Common myeloid progenitor, CD34-positive (primary cell): ENCODE data around the gene EIF2S1.
A peak's percentile ranks its signal among the peaks of the same experiment; 100 is the strongest.

Experiments
- CTCF ChIA-PET: fragments of 350-600 bp; sonication (Branson Sonifier 250); formaldehyde crosslinking; loops from one replicate; lab custom pipeline; 2021; ENCODE audit warnings: antibody characterized with exemption; lab: Charles Lee
- POLR2A ChIA-PET: fragments of 350-600 bp; sonication (Branson Sonifier 250); formaldehyde crosslinking; loops from one replicate; lab custom pipeline; 2021; ENCODE audit warnings: antibody characterized with exemption; lab: Charles Lee
- DNase-seq, 3 donors: peaks; one replicate each; pipeline versions ENCODE4 v3.0.0 to v3.0.0-alpha.2; 2013
- H3K27ac ChIP-seq, 2 experiments: 1 replicate in 1 of 2; 2 replicates in 1 of 2; pipeline ENCODE4 v1.7.0; 2013; ENCODE audit warnings: inconsistent platforms in 2 of 2, low read length in 2 of 2, mild to moderate bottlenecking in 2 of 2, low read depth in 1 of 2, moderate library complexity in 1 of 2; ENCODE audit not compliant: severe bottlenecking in 2 of 2, insufficient read depth in 1 of 2, poor library complexity in 1 of 2
- H3K27me3 ChIP-seq, 5 experiments: replicated peaks in 2 of 5; 1 replicate in 3 of 5; 2 replicates in 2 of 5; pipeline versions ENCODE4 v1.6.1 to v1.7.0; 2013; ENCODE audit warnings: low read length in 4 of 5, mild to moderate bottlenecking in 2 of 5, moderate library complexity in 2 of 5, inconsistent platforms in 1 of 5; ENCODE audit not compliant: insufficient read depth in 5 of 5, control insufficient read depth in 4 of 5
- H3K36me3 ChIP-seq, 4 experiments: 1 replicate in 2 of 4; 2 replicates in 2 of 4; pipeline versions ENCODE4 v1.6.1 to v1.7.0; 2013; ENCODE audit warnings: low read length in 3 of 4, control low read depth in 1 of 4, mild to moderate bottlenecking in 1 of 4; ENCODE audit not compliant: control insufficient read depth in 4 of 4, insufficient read depth in 4 of 4
- H3K4me1 ChIP-seq, 4 experiments: 1 replicate in 3 of 4; 2 replicates in 1 of 4; pipeline versions ENCODE4 v1.6.1 to v1.7.1; 2013; ENCODE audit warnings: low read length in 3 of 4, mild to moderate bottlenecking in 3 of 4, control low read depth in 1 of 4, inconsistent platforms in 1 of 4, moderate library complexity in 1 of 4; ENCODE audit not compliant: control insufficient read depth in 4 of 4, insufficient read depth in 4 of 4; ENCODE audit errors: control extremely low read depth in 1 of 4
- H3K4me3 ChIP-seq, 7 experiments: 1 replicate in 4 of 7; 2 replicates in 3 of 7; pipeline versions ENCODE4 v1.5.1 to v1.7.0; 2013; ENCODE audit warnings: mild to moderate bottlenecking in 7 of 7, low read length in 6 of 7, moderate library complexity in 6 of 7, inconsistent platforms in 2 of 7, low read depth in 2 of 7, control low read depth in 1 of 7; ENCODE audit not compliant: insufficient read depth in 4 of 7, control insufficient read depth in 1 of 7; ENCODE audit errors: extremely low read depth in 1 of 7
- H3K9me3 ChIP-seq, 5 experiments: 1 replicate in 4 of 5; 2 replicates in 1 of 5; pipeline versions ENCODE4 v1.6.1 to v1.7.1; 2013; ENCODE audit warnings: low read length in 4 of 5, mild to moderate bottlenecking in 2 of 5, inconsistent platforms in 1 of 5, low read depth in 1 of 5, moderate library complexity in 1 of 5; ENCODE audit not compliant: control insufficient read depth in 4 of 5, insufficient read depth in 2 of 5; ENCODE audit errors: control extremely low read depth in 1 of 5
- WGBS: methylation state at CpG from one replicate; pipeline ENCODE4 v1.1.5; 2013; ENCODE audit not compliant: insufficient coverage; 5-methylcytosine and 5-hydroxymethylcytosine counted together

EIF2S1 gene

DNA sequence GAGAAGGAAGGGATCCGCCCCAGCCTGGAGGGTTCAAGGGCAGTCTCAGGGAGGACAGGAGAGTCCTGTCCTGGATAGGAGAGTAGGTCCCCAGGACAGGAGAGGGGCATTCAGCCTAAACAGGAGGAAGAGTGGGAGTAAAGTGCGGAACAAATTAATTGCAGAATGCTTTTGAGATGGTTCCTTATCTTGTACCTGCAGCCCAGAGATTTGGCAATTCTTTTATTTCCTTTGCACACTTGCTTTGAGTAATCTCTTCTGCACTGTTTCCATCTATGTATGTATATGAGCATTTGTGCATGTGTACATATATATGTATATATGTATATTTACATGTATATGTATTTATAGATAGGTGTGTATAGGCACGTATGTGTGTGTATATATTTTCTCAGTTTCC lies 29.1 kb downstream of the EIF2S1 start:
- no peaks in the 10 kb centered on the region for H3K27me3 ChIP-seq
- ChIA-PET CTCF (no interaction called here), POLR2A (interaction anchor here (0.7 kb wide), 1 partner anchor 11 kb away, joined by 4 read pairs; no protein-coding TSS in a partner anchor)
- no peak overlapping the region for H3K27ac ChIP-seq
- H3K36me3 ChIP-seq = peaks cover 7 to 31% (median 15%) of the 10 kb centered on the region in 4 experiments
- no peaks in the 10 kb centered on the region for H3K9me3 ChIP-seq
- WGBS = no CpG with 5 or more reads among the region's 3 CpGs
- H3K4me1 ChIP-seq = peaks cover 10 to 32% (median 20%) of the 10 kb centered on the region in 4 experiments
- H3K4me3 ChIP-seq = no peak overlapping the region
- peak; percentile 41 to 79 (median 61) for DNase-seq

DNA sequence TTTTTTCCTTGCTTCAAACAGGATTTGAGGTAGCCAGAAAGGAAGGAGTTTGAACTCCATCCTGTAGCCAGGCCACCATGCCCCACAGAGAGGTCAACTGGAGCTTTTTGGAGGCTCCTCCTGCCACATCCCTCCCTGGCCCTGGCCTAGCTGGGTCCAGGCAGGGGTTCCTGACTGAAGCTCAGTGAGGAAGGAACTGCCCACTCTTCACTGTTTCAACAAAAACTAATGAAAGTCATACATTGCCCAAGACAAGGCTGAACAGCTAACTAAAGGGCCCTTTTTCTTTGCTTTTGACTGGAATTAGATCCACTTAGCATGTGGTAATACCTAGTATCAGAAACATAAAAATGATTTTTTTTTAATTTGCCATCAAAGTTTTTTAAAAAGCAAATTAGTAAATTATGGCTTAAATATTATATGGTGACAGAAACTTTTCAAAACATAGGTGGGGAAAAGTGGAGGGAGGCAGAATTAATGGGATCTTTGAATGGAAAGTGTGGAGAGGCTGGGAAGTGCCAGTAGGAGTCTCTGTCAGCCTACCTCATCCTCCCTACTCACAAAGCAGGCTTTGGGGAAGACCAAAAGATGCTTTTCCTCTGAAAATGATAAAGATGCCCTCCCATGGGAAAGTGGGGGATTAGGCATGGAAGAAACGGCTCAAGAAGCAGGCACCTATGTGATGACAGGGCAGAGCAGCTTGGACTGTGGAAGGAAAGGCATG lies 29.8 kb downstream of the EIF2S1 start:
- POLR2A ChIA-PET = interaction anchor here (0.7 kb wide), 1 partner anchor 10 kb away, joined by 4 read pairs; no protein-coding TSS in a partner anchor
- Histone ChIP-seq H3K4me3 (no peak overlapping the region), H3K4me1 (peaks cover 10 to 32% (median 20%) of the 10 kb centered on the region in 4 experiments), H3K36me3 (peaks cover 3 to 25% (median 10%) of the 10 kb centered on the region in 4 experiments), H3K27ac (no peak overlapping the region), H3K27me3 (no peaks in the 10 kb centered on the region), H3K9me3 (no peaks in the 10 kb centered on the region)
- no peak for DNase-seq
- CTCF ChIA-PET = interaction anchor here (1.4 to 1.7 kb wide), 2 partner anchors 11 to 35 kb away, joined by 4 to 5 read pairs; no protein-coding TSS in a partner anchor
- WGBS = 89% methylated on average over 1 of the region's 1 CpG

DNA sequence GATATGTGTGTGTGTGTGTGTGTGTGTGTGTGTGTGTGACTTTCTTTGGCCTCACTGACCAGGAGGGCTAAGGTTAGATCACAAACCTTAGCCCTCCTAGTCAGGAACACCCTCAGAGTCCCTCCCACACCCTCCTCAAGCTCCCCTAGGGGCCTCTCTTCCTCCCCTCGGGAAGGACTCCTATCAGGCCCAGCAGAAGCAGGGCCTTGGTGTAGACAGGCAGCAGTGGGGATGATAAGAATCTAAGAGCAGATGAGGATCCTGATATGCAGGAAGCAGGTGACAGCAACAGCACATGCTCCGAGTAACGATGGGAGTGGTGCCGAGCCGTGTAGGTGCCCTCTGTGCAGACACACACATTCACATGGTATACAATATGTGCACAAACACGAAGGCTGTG lies 31.1 kb downstream of the EIF2S1 start:
- 10% methylated on average over 5 of the region's 6 CpGs for WGBS

DNA sequence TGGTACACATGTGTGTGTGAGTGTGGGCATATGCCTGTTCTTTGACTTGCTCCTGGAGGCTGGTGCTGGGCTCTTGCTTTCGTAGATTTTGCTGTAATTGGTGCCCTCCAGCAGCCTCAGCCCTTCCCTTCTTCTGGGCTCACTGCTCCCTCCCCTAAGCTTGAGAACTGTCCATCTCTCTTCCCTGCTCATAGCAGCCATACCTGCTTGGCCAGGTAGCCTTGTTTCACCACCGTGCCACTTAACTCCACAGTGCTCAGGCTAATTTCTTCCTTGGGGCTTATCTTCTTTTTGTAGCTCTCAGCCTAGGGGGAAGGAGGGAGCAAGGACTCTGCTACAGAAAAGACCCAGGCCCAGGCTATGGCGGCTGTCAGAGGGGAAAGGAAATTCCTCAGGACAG lies 32.0 kb downstream of the EIF2S1 start:
- WGBS = 100% methylated on average over 3 of the region's 3 CpGs
- no peaks in the 10 kb centered on the region for H3K9me3 ChIP-seq
- no peak overlapping the region for H3K4me3 ChIP-seq
- H3K4me1 ChIP-seq = peaks cover 10 to 32% (median 20%) of the 10 kb centered on the region in 4 experiments
- H3K36me3 ChIP-seq = peaks cover 0 to 4% (median under 1%) of the 10 kb centered on the region in 4 experiments
- CTCF ChIA-PET = no interaction called here
- no peak overlapping the region for H3K27ac ChIP-seq
- H3K27me3 ChIP-seq = no peaks in the 10 kb centered on the region
- POLR2A ChIA-PET = interaction anchor here (0.7 to 1.8 kb wide), 2 partner anchors 32 to 169 kb away, joined by 3 to 4 read pairs; partner anchors contain the start of genes ATP6V1D and EIF2S1
- no peak for DNase-seq

More for the DNA sequence above, 31.1 kb downstream of the EIF2S1 start:
- CTCF ChIA-PET = interaction anchor here (1.3 to 1.7 kb wide), 2 partner anchors 32 to 33 kb away, joined by 3 to 4 read pairs; partner anchors contain the start of gene ATP6V1D
- POLR2A ChIA-PET = interaction anchor here (0.7 to 1.8 kb wide), 2 partner anchors 31 to 168 kb away, joined by 3 to 4 read pairs; partner anchors contain the start of genes ATP6V1D and EIF2S1
- Histone ChIP-seq H3K9me3 (no peaks in the 10 kb centered on the region), H3K36me3 (peaks cover 0 to 12% (median 2%) of the 10 kb centered on the region in 4 experiments), H3K27me3 (no peaks in the 10 kb centered on the region), H3K4me3 (peak overlapping the region in 2 of 7 experiments; percentile 19 to 20), H3K4me1 (peaks cover 10 to 32% (median 20%) of the 10 kb centered on the region in 4 experiments), H3K27ac (no peak overlapping the region)
- DNase-seq = peak; percentile 41 to 85 (median 67)

DNA sequence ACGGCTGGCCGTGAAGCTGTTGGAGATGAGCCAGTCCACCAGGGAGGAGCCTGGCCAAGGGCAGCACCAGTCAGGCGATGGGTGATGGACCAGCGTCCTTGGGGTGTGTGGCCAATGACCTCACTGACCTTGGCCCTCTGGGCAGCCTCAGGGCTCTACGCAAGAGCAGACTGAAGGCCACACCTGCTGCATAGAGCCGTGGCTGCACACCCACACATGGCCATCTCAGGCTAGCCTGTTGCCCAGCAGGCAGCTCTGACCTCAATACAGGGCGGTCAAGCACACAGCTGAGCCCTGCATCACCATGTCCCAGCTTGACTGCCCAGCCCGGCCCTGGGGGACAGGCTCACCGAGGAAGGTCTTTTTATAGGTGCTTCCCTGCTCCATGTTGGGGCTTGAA lies 32.7 kb downstream of the EIF2S1 start:
- 100% methylated on average over 8 of the region's 9 CpGs for WGBS
- Histone ChIP-seq H3K9me3 (no peaks in the 10 kb centered on the region), H3K4me3 (no peak overlapping the region), H3K36me3 (no peaks in the 10 kb centered on the region), H3K27me3 (no peaks in the 10 kb centered on the region), H3K27ac (no peak overlapping the region), H3K4me1 (peaks cover 10 to 32% (median 20%) of the 10 kb centered on the region in 4 experiments)
- DNase-seq = no peak
- ChIA-PET CTCF (interaction anchor here (1.2 kb wide), 1 partner anchor 27 kb away, joined by 3 read pairs; no protein-coding TSS in a partner anchor), POLR2A (no interaction called here)

DNA sequence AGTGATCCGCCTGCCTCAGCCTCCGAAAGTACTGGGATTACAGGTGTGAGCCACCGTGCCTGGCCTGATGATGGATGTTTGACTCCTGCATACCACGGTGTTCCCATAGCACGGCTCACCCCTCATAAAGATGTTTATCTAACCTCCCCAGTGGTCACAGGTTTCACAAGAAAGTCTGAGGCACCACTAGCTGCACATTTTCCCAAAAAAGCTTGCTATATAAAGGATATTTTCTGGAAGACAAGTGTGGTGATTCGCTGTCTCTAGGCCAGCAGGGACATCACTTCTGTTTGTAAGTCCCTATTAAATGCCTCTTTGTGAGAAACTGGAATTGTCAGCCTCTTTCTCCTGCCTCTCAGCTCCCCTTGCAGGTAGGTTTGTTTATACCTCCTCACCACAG lies 33.6 kb downstream of the EIF2S1 start:
- CTCF ChIA-PET = interaction anchor here (1.2 kb wide), 3 partner anchors 26 to 34 kb away, joined by 3 read pairs; partner anchors contain the start of genes ATP6V1D and EIF2S1
- POLR2A ChIA-PET = no interaction called here
- WGBS = 73% methylated on average over 5 of the region's 6 CpGs

More for the DNA sequence above, 33.6 kb downstream of the EIF2S1 start:
- no peak for DNase-seq
- Histone ChIP-seq H3K9me3 (no peaks in the 10 kb centered on the region), H3K27me3 (no peaks in the 10 kb centered on the region), H3K4me3 (no peak overlapping the region), H3K36me3 (no peaks in the 10 kb centered on the region), H3K27ac (no peak overlapping the region), H3K4me1 (peaks cover 10 to 32% (median 20%) of the 10 kb centered on the region in 4 experiments)
